Activated gamma-delta T cell (primary cell): Measurements from ENCODE around the gene USP36.
"Not testable (repeated sequence)": the region's sequence is repeated elsewhere in the genome, so short reads cannot be mapped to it uniquely, and the experiment has no call there.

Source experiments
- DNase-seq: peaks from one replicate; lab custom pipeline; 2025; lab: John Stamatoyannopoulos, UW

USP36 gene

GRCh38 chr17:78872486-78872885, 31.9 kb upstream of the USP36 start:
- no peak for DNase-seq

GRCh38 chr17:78870621-78871020, 30.0 kb upstream of the USP36 start:
- no peak for DNase-seq

- DNase-seq = no peak
These were observed 27.8 kb upstream of the USP36 start for GRCh38 chr17:78868391-78868790.

- DNase-seq = not testable (repeated sequence)
These were observed 26.4 kb upstream of the USP36 start for GRCh38 chr17:78867046-78867445.

- no peak for DNase-seq
These were observed 25.2 kb upstream of the USP36 start for GRCh38 chr17:78865682-78866390.

- no peak for DNase-seq
These were observed 23.5 kb upstream of the USP36 start for GRCh38 chr17:78864117-78864516.

GRCh38 chr17:78862073-78863023, 21.7 kb upstream of the USP36 start:
- no peak for DNase-seq

- DNase-seq = no peak
These were observed 20.6 kb upstream of the USP36 start for GRCh38 chr17:78861229-78861628.

- no peak for DNase-seq
These were observed 18.4 kb upstream of the USP36 start for GRCh38 chr17:78859051-78859450.

GRCh38 chr17:78857266-78857665, 16.7 kb upstream of the USP36 start:
- no peak for DNase-seq

GRCh38 chr17:78855561-78856165, 15.0 kb upstream of the USP36 start:
- DNase-seq = no peak

GRCh38 chr17:78854508-78854907, 13.9 kb upstream of the USP36 start:
- DNase-seq = no peak

GRCh38 chr17:78853926-78854394, 13.3 kb upstream of the USP36 start:
- DNase-seq = no peak

GRCh38 chr17:78852709-78853121, 12.1 kb upstream of the USP36 start:
- no peak for DNase-seq

- no peak for DNase-seq
These were observed 8.4 kb upstream of the USP36 start for GRCh38 chr17:78849026-78849425.

GRCh38 chr17:78847052-78847451, 6.4 kb upstream of the USP36 start:
- DNase-seq = no peak

- no peak for DNase-seq
These were observed 3.8 kb upstream of the USP36 start for GRCh38 chr17:78844301-78845005.

GRCh38 chr17:78842881-78843565, 2.4 kb upstream of the USP36 start:
- no peak for DNase-seq

- no peak for DNase-seq
These were observed 159 bp downstream of the USP36 start for GRCh38 chr17:78840530-78840779.

GRCh38 chr17:78839762-78840529, 668 bp downstream of the USP36 start:
- DNase-seq = peak; percentile 44

GRCh38 chr17:78839235-78839761, 1.3 kb downstream of the USP36 start:
- DNase-seq = no peak
